Nephron (organoid): ENCODE measurements around the gene ARHGEF6.

Experiments used
- H3K27ac Mint-ChIP-seq, 3 experiments: 2 replicates each; pipeline ENCODE4 v1.8.0; 2020; ENCODE audit warnings: mixed read lengths in 3 of 3, mild to moderate bottlenecking in 2 of 3, moderate library complexity in 1 of 3
- H3K27me3 Mint-ChIP-seq: 2 replicates; pipeline ENCODE4 v1.8.0; 2021; ENCODE audit warnings: low read depth, mild to moderate bottlenecking, moderate library complexity, mixed read lengths
- H3K36me3 Mint-ChIP-seq: 2 replicates; pipeline ENCODE4 v1.8.0; 2020; ENCODE audit warnings: low read depth, mixed read lengths
- H3K4me1 Mint-ChIP-seq: 2 replicates; pipeline ENCODE4 v1.8.0; 2020; ENCODE audit warnings: mixed read lengths
- H3K4me3 Mint-ChIP-seq, 3 experiments: 2 replicates each; pipeline ENCODE4 v1.8.0; 2020; ENCODE audit warnings: mild to moderate bottlenecking in 3 of 3, mixed read lengths in 3 of 3, moderate library complexity in 2 of 3
- H3K9me3 Mint-ChIP-seq: 2 replicates; pipeline ENCODE4 v1.8.0; 2020; ENCODE audit warnings: mixed read lengths
- CTCF ChIP-seq, 3 experiments: fragments of 200-600 bp; sonication (generic); IDR thresholded peaks; one replicate each; pipeline ENCODE4 v1.5.0; 2021; ENCODE audit warnings: antibody characterized with exemption in 3 of 3; ENCODE audit not compliant: unreplicated experiment in 3 of 3

ARHGEF6 gene

GRCh38 chrX:136620780-136621179 is 160.0 kb downstream of the ARHGEF6 start:
- Mint-ChIP-seq H3K4me3 (no peak overlapping the region), H3K4me1 (no peaks in the 10 kb centered on the region), H3K36me3 (no peaks in the 10 kb centered on the region), H3K27me3 (no peaks in the 10 kb centered on the region), H3K9me3 (peaks cover 7% of the 10 kb centered on the region), H3K27ac (no peak overlapping the region)
- no peak for TF ChIP-seq CTCF (IDR thresholded peaks at IDR 0.05; ENCODE audit: unreplicated experiment in 3 of 3)

- Mint-ChIP-seq H3K27me3 (no peaks in the 10 kb centered on the region), H3K27ac (no peak overlapping the region), H3K4me3 (no peak overlapping the region), H3K36me3 (no peaks in the 10 kb centered on the region), H3K4me1 (no peaks in the 10 kb centered on the region), H3K9me3 (peaks cover 9% of the 10 kb centered on the region)
- TF ChIP-seq CTCF (IDR thresholded peaks at IDR 0.05; ENCODE audit: unreplicated experiment in 3 of 3) = no peak
Measured at GRCh38 chrX:136619899-136620505, 160.7 kb downstream of the ARHGEF6 start.

GRCh38 chrX:136616987-136617685 is 163.6 kb downstream of the ARHGEF6 start:
- Mint-ChIP-seq H3K27ac (no peak overlapping the region), H3K27me3 (no peaks in the 10 kb centered on the region), H3K9me3 (peaks cover 6% of the 10 kb centered on the region), H3K36me3 (no peaks in the 10 kb centered on the region), H3K4me1 (no peaks in the 10 kb centered on the region), H3K4me3 (no peak overlapping the region)
- TF ChIP-seq CTCF (IDR thresholded peaks at IDR 0.05; ENCODE audit: unreplicated experiment in 3 of 3) = no peak
